ENCODE data around the gene KATNB1. TPM values are rescaled to one million over a fixed set of nuclear protein-coding genes. Genes with fewer than 3 reads are reported as not detected.
A peak's percentile ranks its signal among the peaks of the same experiment; 100 is the strongest.
"Not testable (repeated sequence)": the region's sequence is repeated elsewhere in the genome, so short reads cannot be mapped to it uniquely, and the experiment has no call there.

The KATNB1 gene
- total RNA-seq, 1 donor from 2014 or later: 23.6 TPM

DNA sequence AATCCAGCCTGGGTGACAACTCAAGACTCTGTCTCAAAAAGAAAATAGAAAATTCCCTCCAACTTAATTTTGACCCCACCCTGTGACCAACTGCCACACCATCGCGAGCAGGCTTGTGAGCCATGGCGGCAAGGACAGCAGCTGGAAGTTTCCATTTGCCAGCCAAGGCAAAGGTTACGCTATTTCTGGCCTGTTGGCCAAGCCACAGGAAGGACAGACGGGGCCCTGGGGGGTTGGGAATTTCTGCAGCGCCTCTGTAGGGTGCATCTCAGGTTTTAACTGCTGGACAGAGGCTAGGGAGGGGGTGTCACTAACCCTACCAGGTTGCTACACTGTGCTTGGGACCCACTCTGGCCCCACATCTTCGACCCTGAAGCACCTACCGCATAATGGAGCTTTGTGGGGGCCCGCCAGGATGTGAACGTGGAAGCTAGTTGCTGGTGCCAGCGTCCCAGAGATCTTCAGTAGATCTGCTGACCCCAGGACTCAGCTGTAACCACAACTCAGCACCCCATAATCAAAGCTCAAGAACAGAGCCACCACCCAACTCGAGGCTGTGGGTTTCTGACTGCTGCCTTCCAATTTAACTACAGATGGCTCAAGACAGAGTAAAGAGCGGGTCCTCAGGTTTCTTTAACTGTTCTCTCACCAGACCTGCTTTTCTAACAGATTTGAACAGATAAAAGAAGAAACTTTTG, 55.8 kb downstream of the KATNB1 start:
- peak in 1 of 2 donors; percentile 44 for DNase-seq (ENCODE audit: low read depth in 2 of 2)

DNA sequence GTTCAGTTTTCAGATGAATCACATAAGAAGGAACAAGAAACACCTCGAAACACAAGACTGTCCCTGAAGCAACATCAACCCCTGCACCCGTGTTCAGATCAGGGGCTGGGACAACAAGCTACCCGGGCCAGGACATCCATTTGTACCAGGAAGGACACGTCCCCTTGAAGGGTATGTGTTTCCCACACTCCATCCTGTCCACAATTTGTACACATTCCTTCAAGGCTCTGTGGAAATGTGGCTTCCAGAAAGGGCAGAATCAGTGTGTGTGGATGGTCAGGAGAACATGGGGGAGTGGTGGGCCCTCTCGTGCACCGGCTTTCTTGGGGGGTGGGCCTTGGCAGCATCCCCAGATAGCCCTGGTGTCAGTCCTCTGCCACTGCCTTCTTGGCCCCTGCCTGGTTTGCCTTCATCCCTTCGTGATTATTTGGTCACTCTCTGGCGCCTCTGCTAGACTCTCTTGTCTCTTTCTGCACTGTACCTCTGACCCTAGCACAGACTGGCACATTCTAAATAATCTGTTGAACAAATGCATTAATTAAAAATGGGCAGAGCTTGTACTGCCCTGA, 56.4 kb downstream of the KATNB1 start:
- DNase-seq (ENCODE audit: low read depth in 2 of 2): no peak

DNA sequence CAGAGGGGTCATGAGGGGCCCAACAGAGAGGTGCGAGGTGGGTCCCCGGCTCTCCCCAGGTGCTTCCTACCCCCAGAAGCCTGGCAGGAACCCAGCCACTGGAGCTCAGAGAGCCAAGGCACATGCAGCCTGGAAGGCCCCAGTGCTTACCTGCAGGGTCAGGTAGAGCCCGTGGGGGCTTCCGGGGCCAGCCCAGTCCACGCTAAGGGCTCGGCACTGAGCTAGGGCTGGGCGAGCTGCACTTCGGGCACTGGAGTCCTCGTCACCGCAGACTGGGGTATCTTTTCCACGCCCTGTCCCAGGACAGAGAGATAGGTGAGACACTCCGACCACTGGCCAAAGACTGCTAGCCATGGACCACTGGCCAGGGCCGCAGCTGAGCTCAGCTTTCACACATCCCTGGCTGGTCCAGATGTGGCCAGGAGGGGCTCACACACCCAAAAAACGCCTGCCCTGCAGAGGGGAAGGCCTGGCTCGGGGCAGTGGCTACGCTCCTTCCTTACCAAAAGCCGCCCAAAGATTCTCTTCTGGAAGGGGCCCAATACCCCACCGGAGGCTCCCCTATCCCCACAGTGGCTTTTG, 59.4 kb downstream of the KATNB1 start:
- no peak for DNase-seq (ENCODE audit: low read depth in 2 of 2)

DNA sequence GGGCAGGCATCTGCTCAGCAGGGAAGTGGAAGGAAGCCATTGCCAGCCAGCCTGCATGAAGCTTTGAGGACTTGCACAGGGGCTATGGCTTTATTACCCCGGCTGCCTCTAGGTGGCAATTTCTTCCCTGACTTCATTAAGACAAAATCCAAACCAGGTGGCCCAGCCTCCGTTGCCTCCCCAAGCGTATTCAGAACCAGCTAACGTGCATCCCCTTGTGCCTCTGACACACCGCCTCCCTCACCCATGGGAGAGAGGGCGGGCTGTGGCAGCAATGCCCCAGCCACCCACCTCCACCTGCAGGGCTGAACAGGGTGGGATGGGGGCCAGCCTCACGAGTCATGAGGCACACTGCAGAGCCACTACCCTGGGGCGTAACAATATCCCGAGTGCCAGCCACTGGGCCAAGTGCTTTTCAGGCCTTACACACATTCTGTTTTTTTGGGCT, 59.9 kb downstream of the KATNB1 start:
- DNase-seq (ENCODE audit: low read depth in 2 of 2): peak; percentile 23 to 54

DNA sequence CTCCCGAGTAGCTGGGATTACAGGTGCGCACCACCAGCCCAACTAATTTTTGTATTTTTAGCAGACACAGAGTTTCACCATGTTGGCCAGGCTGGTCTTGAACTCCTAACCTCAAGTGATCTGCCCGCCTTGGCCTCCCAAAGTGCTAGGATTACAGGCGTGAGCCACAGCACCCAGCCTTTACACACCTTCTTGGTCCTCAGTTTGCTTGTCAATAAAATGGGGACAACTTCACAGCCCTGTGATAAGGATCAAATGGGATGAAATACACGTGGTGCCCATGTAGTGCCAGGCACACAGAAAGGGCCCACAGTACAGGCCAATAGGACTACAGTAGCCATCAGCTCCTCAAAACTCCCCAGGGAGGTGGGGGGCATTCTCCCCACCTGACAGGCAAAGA, 60.4 kb downstream of the KATNB1 start:
- not testable (repeated sequence) for DNase-seq (ENCODE audit: low read depth in 2 of 2)

DNA sequence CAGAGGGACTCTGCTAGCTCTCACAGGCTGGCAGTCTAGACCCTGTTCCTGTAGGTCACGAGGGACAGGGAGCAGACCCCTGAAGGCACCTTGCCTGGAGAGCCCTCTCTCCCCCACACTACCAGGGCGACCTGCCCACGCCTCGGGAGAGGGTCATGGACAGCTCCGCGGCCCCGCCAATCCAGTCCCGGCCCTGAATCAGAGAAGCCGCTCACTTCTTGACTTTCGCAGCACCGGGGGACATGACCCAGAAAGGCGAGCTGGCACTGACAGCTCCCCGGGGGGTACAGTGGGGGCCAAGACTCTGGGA, 61.6 kb downstream of the KATNB1 start:
- no peak for DNase-seq (ENCODE audit: low read depth in 2 of 2)

DNA sequence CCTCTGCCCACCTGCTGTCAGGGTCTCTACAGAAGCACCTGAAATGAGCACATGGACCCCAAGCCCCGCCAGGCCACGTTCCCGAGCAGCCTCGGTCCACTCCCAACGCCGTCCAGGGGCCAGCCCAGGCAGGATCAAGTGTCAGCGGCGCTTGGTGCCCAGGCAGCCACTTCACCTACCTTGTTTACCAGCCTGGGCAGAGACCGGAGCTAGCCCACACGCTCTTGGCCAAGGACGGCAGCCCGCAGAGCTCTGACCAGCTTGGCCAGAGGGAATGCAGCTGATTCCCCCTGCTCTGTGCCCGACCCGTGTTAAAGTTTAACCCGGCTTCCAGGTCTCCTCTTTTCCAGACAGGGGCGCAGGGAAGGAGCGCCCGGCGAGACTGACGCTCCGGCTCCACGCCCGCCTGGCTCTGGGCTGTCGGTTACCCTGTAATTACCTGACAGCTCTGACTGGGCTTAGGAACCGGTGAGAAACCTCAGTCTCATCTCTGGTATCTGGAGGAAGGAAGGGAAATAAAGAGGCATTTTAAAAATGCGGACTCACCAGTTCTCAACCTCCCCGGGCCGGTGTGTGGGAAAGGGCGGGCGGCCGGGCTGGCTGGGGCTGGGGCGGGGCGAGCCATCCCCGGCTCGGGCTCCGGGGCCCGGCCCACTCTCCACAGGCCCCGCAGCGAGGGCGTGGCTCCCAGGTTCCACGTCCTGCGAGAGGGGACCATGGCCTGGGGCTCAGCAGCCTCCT, 62.1 kb downstream of the KATNB1 start:
- no peak for DNase-seq (ENCODE audit: low read depth in 2 of 2)

DNA sequence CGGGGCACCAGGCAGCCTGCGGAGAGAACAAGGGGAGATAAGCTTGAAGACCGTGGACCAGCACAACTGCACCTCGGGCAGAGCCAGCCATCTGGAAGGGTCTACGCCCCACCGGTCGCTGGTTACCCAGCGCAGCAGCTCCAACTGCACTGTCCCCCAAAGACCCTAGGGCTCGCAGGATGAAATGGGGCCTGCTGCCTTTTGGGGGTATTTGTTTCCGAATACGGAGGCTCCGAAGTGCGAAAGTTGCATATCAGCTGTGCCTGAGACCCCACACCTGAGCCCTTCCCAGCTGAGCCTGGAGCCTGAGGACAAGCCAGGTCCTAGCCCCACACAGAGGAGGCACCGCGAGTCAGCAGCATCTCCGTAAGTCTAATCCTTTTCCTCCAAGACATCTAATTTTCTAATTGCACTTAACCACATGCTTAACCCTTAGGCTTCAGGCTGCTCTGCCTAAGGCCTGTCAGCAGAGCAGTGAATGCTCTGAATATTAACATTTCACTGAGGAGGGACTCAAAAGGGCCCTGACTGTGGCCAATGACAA, 62.8 kb downstream of the KATNB1 start:
- no peak for DNase-seq (ENCODE audit: low read depth in 2 of 2)

DNA sequence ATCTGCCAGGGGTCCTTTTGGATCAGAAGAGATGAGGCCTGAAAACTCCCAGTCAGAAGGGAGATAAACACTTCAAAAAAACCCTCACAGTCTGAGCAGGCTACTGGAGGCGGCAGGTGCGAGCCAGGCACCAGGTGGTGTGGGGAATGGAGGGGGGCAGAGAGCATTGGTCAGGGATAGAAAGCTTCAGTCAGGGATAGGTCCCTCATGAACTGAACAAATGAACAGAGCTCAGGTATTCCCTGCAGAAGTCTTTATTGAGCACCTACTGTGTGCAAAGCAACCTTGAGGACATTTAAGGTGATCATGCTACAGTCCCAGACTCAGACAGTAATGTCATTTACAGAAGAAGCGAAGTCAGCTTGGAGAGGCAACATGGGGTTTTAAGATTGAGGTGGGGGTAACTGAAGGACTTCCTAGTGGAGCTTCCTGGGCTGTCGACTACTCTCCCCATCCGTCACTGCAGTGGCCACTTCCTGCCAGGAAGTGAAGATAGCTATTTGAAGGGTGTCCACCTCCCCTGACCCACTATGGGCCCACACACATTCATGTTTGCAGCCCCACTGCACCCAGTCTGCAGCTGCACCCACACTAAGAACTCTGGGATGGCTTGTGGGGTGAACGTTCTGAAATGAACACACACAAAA, 63.5 kb downstream of the KATNB1 start:
- DNase-seq (ENCODE audit: low read depth in 2 of 2): no peak

DNA sequence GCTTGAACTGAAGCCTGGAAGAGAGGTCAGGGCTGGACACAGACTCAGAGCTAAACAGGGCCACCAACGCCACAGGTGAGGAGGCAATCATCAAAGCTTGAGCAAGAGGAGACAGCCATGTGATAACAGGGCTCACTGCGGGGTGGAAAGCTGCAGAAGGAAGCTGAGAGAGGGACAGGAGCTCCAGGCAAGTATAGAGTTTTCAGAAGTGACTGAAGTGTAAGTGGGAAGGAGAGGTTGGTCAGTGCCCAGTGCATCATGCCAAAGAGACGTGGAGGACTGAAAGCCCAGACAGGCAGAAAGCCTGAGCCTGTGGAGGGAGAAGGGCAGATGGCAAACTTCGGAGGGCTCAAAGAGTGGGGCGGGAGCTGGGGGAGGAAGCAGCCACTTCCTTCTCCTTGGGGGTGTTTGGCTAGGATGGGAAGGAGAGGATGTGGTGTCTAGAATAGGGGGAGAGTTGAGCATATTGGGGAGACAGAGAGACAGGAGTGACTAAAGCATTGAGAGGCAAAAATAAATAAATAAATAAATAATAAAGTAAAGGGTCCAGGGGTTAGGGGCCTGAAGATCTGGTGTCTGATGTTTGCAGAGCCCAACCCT, 64.1 kb downstream of the KATNB1 start:
- no peak for DNase-seq (ENCODE audit: low read depth in 2 of 2)

DNA sequence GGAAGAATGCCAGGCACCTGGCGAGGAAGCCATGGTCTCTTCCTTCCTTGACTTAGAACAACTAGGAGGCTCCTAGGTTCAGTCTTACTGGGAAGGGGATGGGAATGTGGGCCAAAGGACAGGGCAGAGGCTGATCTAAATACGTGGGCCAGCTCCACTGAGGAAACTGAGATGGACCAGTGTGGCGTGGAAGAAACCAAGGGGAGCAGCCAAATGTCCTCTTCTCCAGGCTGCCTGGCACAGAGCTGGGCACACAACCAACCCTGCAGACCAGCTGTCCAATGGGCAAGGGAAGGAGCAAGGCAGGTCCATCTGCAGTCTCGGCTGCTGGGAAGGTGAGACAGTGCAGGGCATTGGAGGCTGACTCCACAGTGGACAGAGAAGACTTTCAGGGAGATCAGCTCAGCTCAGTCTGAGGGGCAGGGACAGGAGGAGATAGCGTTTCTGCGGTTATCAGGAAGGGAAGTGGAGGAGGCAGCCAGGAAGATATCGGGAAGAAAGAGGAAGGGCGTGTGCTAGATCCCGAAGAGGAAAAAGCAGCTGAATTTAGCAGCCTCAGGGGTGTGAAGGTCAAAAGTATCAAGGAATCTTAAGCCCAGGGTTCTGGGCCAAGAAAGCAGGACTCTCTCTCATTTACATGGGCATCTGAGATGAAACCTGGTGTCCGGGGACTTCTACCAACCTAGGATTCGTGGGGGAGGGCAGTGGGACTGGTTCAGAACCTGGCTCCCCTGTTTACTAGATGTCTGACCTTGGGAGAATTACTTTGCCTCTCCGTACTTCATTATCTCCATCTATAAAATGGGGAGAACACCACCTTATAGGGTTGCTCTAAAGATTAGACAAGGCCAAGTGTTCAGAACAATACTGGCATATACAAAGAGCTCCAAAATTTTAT, 64.9 kb downstream of the KATNB1 start:
- DNase-seq (ENCODE audit: low read depth in 2 of 2): no peak

DNA sequence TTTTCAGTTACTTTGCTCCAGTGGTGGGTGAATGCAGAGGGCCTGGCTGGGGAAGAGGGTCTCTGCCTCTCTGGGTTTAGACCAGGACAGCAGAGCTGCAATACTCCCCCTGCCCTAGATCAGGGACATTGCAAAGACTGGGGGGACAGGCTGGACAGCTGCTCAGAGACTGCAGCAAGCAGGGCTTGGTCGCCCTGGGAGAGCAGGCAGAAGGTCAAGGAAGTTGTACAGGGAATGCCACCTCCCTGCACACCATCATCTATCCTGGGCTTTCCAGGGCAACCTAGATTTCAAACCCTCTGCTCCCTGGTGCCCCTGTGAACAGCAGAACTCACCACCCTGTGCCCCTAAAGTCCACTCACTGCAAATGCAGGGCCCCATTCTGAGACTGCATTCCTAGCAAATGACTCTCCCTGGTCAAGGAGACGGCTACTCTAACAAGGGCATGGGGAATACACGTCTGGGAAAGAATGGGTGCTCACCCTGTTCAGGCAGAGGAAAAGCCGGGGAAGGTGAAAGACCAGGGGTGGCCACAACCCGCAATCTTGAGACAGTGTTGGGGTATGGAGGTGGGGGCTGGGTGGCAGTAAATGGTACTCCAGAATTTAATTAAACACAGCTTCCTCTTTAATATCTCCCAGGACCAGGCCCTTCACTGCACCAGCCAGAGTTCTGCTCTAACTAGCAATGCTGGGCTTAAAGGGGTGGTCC, 65.7 kb downstream of the KATNB1 start:
- DNase-seq (ENCODE audit: low read depth in 2 of 2): peak in 1 of 2 donors; percentile 37

DNA sequence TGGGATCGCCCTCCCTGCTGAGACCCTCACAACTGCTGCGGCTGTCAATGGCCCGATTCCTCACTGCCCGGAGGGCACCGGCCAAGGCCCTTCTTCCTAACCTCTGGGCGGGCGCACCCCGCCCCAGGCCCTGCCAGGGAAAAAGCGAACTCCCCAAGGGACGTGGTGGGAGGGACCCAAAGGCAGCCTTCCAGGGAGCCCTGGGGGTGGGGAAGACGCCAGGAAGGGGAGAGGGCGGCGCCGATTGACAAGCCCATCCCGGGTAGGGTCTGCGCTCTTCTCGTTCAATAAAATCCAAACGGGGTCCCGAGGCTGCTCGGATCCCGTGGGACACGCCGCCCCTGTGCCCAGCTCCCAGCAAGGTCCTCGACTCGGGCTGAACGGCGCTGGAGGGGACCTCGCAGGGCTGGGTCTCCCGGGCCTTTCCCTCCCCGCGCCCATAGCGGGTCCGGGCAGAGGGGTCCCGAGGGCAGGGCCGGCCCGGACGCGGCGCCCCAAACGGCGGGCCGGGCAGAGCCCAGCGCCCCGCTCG, 66.3 kb downstream of the KATNB1 start:
- DNase-seq (ENCODE audit: low read depth in 2 of 2): peak in 1 of 2 donors; percentile 25

DNA sequence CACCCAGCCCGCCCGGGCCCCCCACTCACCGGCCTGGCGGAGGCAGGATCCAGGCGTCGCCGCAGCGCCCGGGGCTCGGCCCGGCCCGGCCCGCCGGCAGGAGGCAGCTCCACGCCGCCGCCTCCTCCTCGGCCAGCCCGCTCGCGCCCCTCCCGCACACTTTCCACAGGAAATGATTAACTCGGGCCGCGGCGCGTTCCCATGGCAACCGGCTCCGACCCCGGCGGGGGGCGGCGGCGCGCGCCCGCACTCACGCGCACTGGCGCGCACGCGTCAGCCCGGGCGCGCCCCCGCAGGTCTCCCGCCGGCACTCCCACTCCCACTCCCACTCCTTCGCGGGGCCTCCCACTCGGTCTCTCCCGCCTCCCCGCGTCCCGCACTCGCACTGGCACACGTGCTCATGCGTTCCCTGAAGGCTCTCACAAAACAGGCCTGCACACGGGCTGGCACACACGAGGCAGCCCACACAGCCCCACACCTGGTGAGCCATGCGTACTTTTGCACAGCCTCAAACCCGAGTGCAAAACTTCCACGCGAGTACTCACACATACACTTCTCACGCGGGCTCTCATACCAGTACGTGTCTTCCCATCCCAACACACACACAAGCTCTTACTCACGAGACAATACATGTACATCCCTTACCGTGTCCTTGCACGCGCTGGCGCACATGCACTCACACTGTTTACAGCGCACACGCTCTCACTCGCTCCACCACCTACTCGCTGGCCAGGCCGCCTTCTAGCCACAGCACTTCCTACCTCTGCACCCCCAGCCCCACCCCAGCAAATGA, 67.0 kb downstream of the KATNB1 start, which contains the start of gene KIFC3:
Gene KIFC3, minus strand, starts transcription at position 151 of the 793 bp plus-strand sequence. CDS start 4,248 bp downstream, outside the sequence.
- DNase-seq (ENCODE audit: low read depth in 2 of 2): peak; percentile 68 to 89

DNA sequence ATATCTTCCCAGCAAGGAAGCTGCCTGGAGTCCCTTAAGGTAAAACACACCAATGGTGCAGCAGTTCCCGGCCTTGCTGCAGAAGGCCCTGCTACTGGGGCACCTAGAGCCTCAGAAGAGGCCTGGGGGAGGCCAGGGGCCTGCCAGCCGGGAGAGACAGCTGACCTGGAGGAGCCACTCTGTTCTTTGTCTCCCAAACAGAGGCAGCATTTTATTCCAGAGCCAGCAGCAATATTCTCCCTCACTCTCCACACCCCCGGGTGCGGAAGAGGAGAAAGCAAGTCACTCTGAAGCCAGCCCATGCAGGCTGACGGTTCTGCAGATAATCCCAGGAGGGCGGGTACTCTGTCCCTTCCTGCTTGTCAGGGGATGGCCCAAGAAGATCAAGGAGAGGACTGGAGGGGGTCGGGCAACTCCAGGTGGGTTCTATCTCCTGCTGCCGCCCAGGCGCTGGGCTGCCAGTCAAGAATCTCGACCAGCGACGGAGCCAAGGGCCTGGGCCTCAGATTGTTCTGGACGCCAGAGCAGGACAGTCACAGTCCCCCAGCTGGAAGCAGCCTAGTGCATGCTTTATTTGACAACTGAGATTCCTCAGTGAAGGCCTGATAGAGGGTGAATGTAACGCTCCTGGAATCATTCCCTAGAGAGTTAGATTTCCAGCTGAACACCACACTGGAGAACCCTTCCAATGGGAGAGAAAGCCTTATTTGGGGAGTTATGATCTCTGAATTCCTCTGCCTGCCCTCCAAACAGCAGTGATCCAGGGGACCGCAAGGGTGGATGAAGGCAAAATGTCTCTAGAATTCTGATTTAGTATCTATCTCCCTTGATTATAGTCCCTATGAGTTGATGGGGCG, 67.8 kb downstream of the KATNB1 start:
- DNase-seq (ENCODE audit: low read depth in 2 of 2): no peak

DNA sequence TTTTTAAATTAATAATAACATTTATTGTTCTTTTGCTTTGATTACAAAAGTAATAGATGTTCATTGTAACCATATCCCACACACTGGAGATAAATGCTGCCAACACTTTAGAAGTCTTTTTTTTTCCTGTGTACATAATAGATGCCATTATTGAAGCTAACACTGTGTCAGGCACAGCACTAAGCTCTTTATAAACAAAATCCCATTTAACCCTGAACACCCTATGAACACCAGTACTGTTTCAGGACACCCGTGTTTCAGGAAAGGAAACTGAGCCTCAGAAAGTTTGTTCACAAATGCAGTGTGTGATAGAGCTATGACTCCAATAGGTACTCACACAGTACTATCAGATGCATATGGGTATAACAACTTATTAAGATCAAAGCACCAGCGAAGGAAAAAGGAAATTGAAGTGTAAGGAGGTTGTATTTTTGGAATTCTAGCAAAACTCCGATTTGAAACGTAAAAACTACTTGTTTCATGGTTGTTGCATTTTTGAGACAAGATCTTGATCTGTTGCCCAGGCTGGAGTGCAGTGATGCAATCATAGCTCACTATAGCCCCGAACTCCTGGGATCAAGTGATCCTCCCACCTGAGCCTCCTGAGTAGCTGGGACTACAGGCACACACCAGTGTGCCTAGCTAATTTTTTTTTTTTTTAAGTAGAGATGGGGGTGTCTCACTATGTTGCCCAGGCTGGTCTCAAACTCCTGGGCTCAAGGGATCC, 68.7 kb downstream of the KATNB1 start:
- no peak for DNase-seq (ENCODE audit: low read depth in 2 of 2)

DNA sequence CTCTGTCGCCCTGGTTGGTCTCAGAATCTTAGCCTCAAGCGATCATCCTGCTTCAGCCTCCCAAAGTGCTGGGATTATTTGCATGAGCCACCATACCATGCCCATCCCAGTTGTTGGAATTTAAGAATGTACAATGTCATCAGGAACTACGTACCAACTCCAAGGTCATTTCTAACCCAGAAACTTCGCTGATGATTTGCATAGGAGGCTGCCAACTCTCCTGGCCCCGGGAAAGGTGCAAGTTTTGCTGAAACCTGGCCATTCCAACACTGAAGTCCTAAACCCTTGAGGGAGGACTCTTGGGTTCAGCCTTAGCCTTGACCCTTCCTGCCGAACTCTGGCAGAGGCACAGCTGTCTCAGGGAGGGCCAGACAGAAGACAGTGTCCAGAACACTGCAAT, 69.6 kb downstream of the KATNB1 start:
- no peak for DNase-seq (ENCODE audit: low read depth in 2 of 2)
